Gastrocnemius medialis (tissue), 4 donors: ENCODE data around the gene MKNK2. TPM values are rescaled to one million over a fixed set of nuclear protein-coding genes. Genes with fewer than 3 reads are reported as not detected.
A peak's percentile ranks its signal among the peaks of the same experiment; 100 is the strongest.

Source experiments
- ATAC-seq, 2 donors: fragments of 150-250 bp; one replicate each; pipeline ENCODE4 v1.9.1; 2016
- DNase-seq, 2 donors: peaks; one replicate each; pipeline ENCODE4 v3.0.0-alpha.2; 2019
- H3K27ac ChIP-seq, 4 donors: fragments of 200-600 bp; sonication (generic); 1 replicate in 1 of 4; 2 replicates in 3 of 4; pipeline ENCODE4 v1.5.1; 2016 to 2018; ENCODE audit warnings: mild to moderate bottlenecking in 2 of 4, moderate library complexity in 1 of 4
- H3K27me3 ChIP-seq, 3 donors: fragments of 200-600 bp; sonication (generic) in 2 of 3; 1 replicate in 1 of 3; 2 replicates in 2 of 3; pipeline versions ENCODE4 v1.5.1 to v1.6.0; 2016 to 2019; ENCODE audit warnings: mild to moderate bottlenecking in 1 of 3, moderate library complexity in 1 of 3
- H3K36me3 ChIP-seq, 2 donors: fragments of 200-600 bp; sonication (generic) in 1 of 2; one replicate each; pipeline ENCODE4 v1.5.1; 2017 to 2018
- H3K4me1 ChIP-seq, 2 donors: fragments of 200-600 bp; sonication (generic) in 1 of 2; one replicate each; pipeline ENCODE4 v1.5.1; 2016 to 2017; ENCODE audit warnings: mild to moderate bottlenecking in 2 of 2
- H3K4me3 ChIP-seq, 4 donors: fragments of 200-600 bp; sonication (generic) in 3 of 4; 1 replicate in 1 of 4; 2 replicates in 3 of 4; pipeline ENCODE4 v1.5.1; 2016 to 2019; ENCODE audit warnings: mild to moderate bottlenecking in 2 of 4
- H3K9me3 ChIP-seq, 3 donors: fragments of 200-600 bp; sonication (generic) in 2 of 3; 1 replicate in 1 of 3; 2 replicates in 2 of 3; pipeline ENCODE4 v1.5.1; 2016 to 2019
- POLR2A ChIP-seq, 2 donors: fragments of 450-650 bp; IDR thresholded peaks; one replicate each; pipeline ENCODE4 v1.6.1; 2017; ENCODE audit warnings: antibody characterized with exemption in 2 of 2, mild to moderate bottlenecking in 2 of 2, moderate library complexity in 2 of 2
- in situ Hi-C, 4 donors: fragments of 200-750 bp; cut with MboI; loops; one replicate each; pipeline versions ENCODE4 v1.15.0 to v1.8.0; 2017; ENCODE audit warnings: low sequenced_read_pairs in 4 of 4
- intact Hi-C: fragments of 100-400 bp; cut with DNase I; formaldehyde crosslinking; loops from one replicate; pipeline ENCODE4 v1.15.1; 2023; ENCODE audit warnings: low total_unique reads
- total RNA-seq, 4 donors: library from RNA; depleted of rRNA; stranded (reverse); fragments of >200 nt; gene quantifications; one replicate each; pipeline versions ENCODE4 v1.1.0 to v1.2.3, GENCODE V29; 2016
- TF ChIP-seq, protein P1 (sequence below), 5 experiments: fragments of 450-650 bp in 3 of 5; fragments of 200-600 bp in 2 of 5; sonication (generic) in 2 of 5; IDR thresholded peaks in 4 of 5; conservative IDR thresholded peaks in 1 of 5; 1 replicate in 4 of 5; 2 replicates in 1 of 5; pipeline ENCODE4 v1.5.1; 2016 to 2019; ENCODE audit warnings: antibody characterized with exemption in 5 of 5, mild to moderate bottlenecking in 3 of 5, moderate library complexity in 3 of 5

The MKNK2 gene
- total RNA-seq, 4 donors from 2014 or later, result 1,858 to 2,149 (median 1,965) TPM

DNA sequence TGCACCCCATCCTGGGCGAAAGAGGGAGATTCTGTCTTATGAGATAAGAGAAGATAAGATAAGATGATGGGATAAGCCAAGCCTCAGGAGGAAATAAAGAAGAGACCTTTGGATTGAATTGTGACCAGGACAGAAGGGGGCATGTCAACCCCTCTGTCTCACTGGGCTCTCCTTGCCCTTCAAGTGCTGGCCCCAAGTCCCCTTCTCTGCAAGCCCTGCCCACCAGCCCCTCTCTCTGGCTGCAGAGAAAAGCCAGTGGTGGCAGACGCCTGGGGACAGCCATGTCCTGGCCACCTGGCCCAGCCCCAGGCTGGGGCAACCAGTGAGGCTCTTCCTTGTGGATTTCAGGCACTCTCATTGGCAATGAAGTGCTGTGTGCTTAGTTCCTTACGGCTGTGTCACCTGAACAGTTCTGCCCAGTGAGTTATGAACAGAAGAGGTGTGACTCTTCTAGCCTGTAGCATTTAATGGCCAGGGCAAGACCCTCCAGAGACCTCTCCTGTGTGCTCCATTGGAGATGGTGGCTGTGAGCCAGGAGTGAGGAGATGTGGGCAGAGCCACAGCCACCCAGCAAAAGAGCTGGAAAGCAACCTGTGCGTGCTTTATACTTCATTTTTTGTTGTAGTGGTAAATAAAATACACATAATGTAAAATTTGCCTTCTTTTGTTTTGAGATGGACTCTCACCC lies 29.4 kb downstream of the MKNK2 start:
- Histone ChIP-seq H3K4me3 (no peak overlapping the region), H3K27me3 (no peaks in the 10 kb centered on the region), H3K9me3 (no peaks in the 10 kb centered on the region), H3K36me3 (no peaks in the 10 kb centered on the region), H3K4me1 (peaks cover 0 to 5% of the 10 kb centered on the region in 2 donors), H3K27ac (no peak overlapping the region)
- in situ Hi-C loops (loop anchor here in 1 of 4 donors (5.0 kb wide), 1 partner anchor 46 kb away; no protein-coding TSS in a partner anchor), intact Hi-C loops (no loop called here)
- DNase-seq (no peak), ATAC-seq (no peak)
- TF ChIP-seq, protein P1, sequence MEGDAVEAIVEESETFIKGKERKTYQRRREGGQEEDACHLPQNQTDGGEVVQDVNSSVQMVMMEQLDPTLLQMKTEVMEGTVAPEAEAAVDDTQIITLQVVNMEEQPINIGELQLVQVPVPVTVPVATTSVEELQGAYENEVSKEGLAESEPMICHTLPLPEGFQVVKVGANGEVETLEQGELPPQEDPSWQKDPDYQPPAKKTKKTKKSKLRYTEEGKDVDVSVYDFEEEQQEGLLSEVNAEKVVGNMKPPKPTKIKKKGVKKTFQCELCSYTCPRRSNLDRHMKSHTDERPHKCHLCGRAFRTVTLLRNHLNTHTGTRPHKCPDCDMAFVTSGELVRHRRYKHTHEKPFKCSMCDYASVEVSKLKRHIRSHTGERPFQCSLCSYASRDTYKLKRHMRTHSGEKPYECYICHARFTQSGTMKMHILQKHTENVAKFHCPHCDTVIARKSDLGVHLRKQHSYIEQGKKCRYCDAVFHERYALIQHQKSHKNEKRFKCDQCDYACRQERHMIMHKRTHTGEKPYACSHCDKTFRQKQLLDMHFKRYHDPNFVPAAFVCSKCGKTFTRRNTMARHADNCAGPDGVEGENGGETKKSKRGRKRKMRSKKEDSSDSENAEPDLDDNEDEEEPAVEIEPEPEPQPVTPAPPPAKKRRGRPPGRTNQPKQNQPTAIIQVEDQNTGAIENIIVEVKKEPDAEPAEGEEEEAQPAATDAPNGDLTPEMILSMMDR (IDR thresholded peaks at IDR 0.05 in 4 of 5, conservative IDR thresholded peaks at IDR 0.05 in 1 of 5), result no peak
- no peak for TF ChIP-seq POLR2A (IDR thresholded peaks at IDR 0.05)

DNA sequence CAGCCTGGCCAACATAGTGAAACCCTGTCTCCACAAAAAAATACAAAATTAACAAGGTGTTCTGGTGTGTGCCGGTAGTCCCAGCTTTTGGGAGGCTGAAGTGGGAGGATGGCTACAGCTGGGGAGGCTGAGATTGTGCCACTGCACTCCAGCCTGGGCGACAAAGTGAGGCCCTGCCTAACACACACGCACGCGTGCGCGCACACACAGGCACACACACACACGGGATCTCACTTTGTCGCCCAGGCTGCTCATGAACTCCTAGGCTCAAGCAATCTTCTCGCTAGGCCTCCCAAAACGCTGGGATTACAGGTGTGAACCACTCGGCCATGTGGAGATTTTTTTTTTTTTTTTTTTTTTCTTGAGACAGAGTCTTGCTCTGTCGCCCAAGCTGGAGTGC lies 32.3 kb downstream of the MKNK2 start:
- ATAC-seq (no peak), DNase-seq (no peak)
- H3K27ac ChIP-seq, result no peak overlapping the region
- H3K4me3 ChIP-seq, result no peak overlapping the region
- no peaks in the 10 kb centered on the region for H3K9me3 ChIP-seq
- no peaks in the 10 kb centered on the region for H3K36me3 ChIP-seq
- no peaks in the 10 kb centered on the region for H3K27me3 ChIP-seq
- H3K4me1 ChIP-seq, result peaks cover 8 to 25% of the 10 kb centered on the region in 2 donors
- no peak for TF ChIP-seq POLR2A (IDR thresholded peaks at IDR 0.05)
- TF ChIP-seq, protein P1 (IDR thresholded peaks at IDR 0.05 in 4 of 5, conservative IDR thresholded peaks at IDR 0.05 in 1 of 5), result no peak
- in situ Hi-C loops (no loop called here), intact Hi-C loops (loop anchor here (1.0 kb wide), 1 partner anchor 51 kb away; no protein-coding TSS in a partner anchor)

DNA sequence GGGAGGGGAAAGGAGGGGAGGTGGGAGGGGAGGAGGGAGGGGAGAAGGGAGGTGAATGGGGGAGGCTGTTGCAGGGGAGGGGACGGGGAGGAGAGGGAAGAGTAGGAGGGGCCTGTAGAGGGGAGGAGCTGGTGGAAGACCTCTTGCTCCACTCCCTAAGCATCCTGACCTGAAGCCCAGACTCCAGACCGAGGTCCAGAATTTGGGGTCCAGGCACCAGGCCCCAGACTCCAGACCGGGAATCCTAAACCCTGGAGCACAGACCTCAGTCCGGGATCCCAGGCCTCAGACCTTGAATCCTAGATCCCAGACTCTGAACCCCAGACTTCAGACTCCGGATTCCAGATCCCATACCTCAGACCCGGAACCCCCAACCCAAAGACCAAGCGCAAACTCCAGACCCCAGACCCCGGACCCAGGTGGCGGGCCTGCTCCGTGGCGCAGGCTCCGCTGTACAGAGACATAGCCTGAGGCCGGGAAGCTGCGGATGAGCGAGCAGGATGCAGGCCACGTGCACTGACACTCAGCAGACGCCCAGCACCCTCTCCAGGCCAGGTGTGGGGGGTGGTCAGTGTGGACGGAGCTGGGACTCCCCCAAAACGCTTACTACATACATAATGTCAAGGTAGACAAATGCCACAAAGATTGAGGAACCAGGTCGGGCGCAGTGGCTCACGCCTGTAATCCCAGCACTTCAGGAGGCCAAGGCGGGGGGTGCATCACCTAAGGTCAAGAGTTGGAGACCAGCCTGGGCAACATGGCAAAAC lies 34.8 kb downstream of the MKNK2 start:
- Histone ChIP-seq H3K27me3 (no peaks in the 10 kb centered on the region), H3K9me3 (no peaks in the 10 kb centered on the region), H3K4me3 (peak overlapping the region in 2 of 4 donors; percentile 30 to 67), H3K4me1 (peaks cover 12 to 31% of the 10 kb centered on the region in 2 donors), H3K36me3 (no peaks in the 10 kb centered on the region), H3K27ac (peak overlapping the region; percentile 70 to 82 (median 76))
- in situ Hi-C loops (no loop called here), intact Hi-C loops (no loop called here)
- peak; percentile 76 to 87 for DNase-seq
- TF ChIP-seq, protein P1 (IDR thresholded peaks at IDR 0.05 in 4 of 5, conservative IDR thresholded peaks at IDR 0.05 in 1 of 5), result no peak
- TF ChIP-seq POLR2A (IDR thresholded peaks at IDR 0.05), result no peak
- ATAC-seq, result peak; percentile 83 to 88

DNA sequence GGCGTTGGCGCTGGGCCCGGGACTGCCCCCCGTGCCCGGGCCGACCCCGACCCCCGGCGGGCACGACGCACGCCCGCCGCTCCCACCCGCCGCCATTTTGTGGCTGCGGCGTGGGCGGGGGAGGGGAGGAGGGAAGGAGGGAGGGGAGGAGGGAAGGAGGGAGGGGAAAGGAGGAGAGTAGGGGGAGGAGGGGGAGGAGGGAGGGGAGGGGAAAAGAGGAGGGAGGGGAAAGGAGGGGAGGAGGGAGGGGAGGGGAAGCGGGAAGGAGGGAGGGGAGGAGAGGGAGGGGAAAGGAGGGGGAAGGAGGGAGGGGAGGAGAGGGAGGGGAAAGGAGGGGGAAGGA lies 35.5 kb downstream of the MKNK2 start, which contains the start of gene BTBD2:
Gene BTBD2 (minus strand): TSS at position 107 of the 343 bp plus-strand sequence. CDS start 11 bp downstream, at position 96.
- intact Hi-C loops (no loop called here), in situ Hi-C loops (no loop called here)
- no peaks in the 10 kb centered on the region for H3K27me3 ChIP-seq
- DNase-seq (peak; percentile 49 to 62), ATAC-seq (peak; percentile 54 to 62)
- peaks cover 12 to 31% of the 10 kb centered on the region in 2 donors for H3K4me1 ChIP-seq
- no peak for TF ChIP-seq POLR2A (IDR thresholded peaks at IDR 0.05)
- TF ChIP-seq, protein P1 (IDR thresholded peaks at IDR 0.05 in 4 of 5, conservative IDR thresholded peaks at IDR 0.05 in 1 of 5), result no peak
- no peaks in the 10 kb centered on the region for H3K9me3 ChIP-seq
- H3K4me3 ChIP-seq, result peak within 1 kb of the TSS; percentile 48 to 67 (median 62)
- H3K27ac ChIP-seq, result peak within 1 kb of the TSS; percentile 70 to 82 (median 76)
- H3K36me3 ChIP-seq, result no peaks in the 10 kb centered on the region
